Esophagus mucosa (tissue), 1 donor: ENCODE measurements around the gene TMCC2. TPM values are rescaled to one million over a fixed set of nuclear protein-coding genes. Genes with fewer than 3 reads are reported as not detected.

Experiments
- ATAC-seq: fragments of 200-7000 bp; cut with Tn5 transposase; one replicate; pipeline ENCODE4 v1.9.1; 2020
- total RNA-seq: library from RNA; stranded (reverse); gene quantifications from one replicate; pipeline ENCODE4 v1.2.4, GENCODE V29; 2023
- donor health status: DM: yes; HTN: yes; CAD: no.

TMCC2 gene
- total RNA-seq, 1 donor from 2014 or later = 1.00 TPM

- ATAC-seq = peak; percentile 4
These were observed 76.4 kb downstream of the TMCC2 start for GRCh38 chr1:205304046-205304694.

- no peak for ATAC-seq
These were observed 76.9 kb downstream of the TMCC2 start for GRCh38 chr1:205304695-205305070.

- no peak for ATAC-seq
These were observed 79.3 kb downstream of the TMCC2 start for GRCh38 chr1:205306929-205307566.

- ATAC-seq = peak; percentile 80
These were observed 82.0 kb downstream of the TMCC2 start for GRCh38 chr1:205309741-205310140.

GRCh38 chr1:205310976-205311704 is 83.4 kb downstream of the TMCC2 start:
- ATAC-seq = no peak

- ATAC-seq = no peak
These were observed 85.3 kb downstream of the TMCC2 start for GRCh38 chr1:205312866-205313562.

- ATAC-seq = peak; percentile 31
These were observed 86.0 kb downstream of the TMCC2 start for GRCh38 chr1:205313563-205314308.

GRCh38 chr1:205315008-205315618 is 87.4 kb downstream of the TMCC2 start:
- ATAC-seq = no peak

- ATAC-seq = no peak
These were observed 88.4 kb downstream of the TMCC2 start for GRCh38 chr1:205316161-205316566.

GRCh38 chr1:205317311-205317917 is 89.7 kb downstream of the TMCC2 start:
- no peak for ATAC-seq

GRCh38 chr1:205318231-205318991 is 90.7 kb downstream of the TMCC2 start:
- ATAC-seq = peak; percentile 34

GRCh38 chr1:205319081-205320018 is 91.6 kb downstream of the TMCC2 start:
- peak; percentile 59 for ATAC-seq

- peak; percentile 84 for ATAC-seq
These were observed 93.6 kb downstream of the TMCC2 start, which contains the start of gene NUAK2 for GRCh38 chr1:205321162-205321958. Gene NUAK2, minus strand, starts transcription at chr1:205321745. Its CDS starts 117 bp downstream, at chr1:205321628.

- ATAC-seq = no peak
These were observed 94.2 kb downstream of the TMCC2 start for GRCh38 chr1:205321959-205322283.
